ENCODE measurements around the gene CLDN18. TPM values are rescaled to one million over a fixed set of nuclear protein-coding genes. Genes with fewer than 3 reads are reported as not detected.

Gene CLDN18
- total RNA-seq, 1 donor from 2014 or later, result not detected

- DNase-seq (ENCODE audit: low spot score), result no peak
- no peaks in the 10 kb centered on the region for H3K27me3 Mint-ChIP-seq (ENCODE audit: low read depth)
- TF ChIP-seq CTCF (IDR thresholded peaks at IDR 0.05), result no peak
- no peaks in the 10 kb centered on the region for H3K9me3 Mint-ChIP-seq (ENCODE audit: low read depth)
- no peak overlapping the region for H3K27ac Mint-ChIP-seq (ENCODE audit: unreplicated experiment)
- H3K4me1 Mint-ChIP-seq (ENCODE audit: low read depth), result no peaks in the 10 kb centered on the region
- peaks cover 13% of the 10 kb centered on the region for H3K36me3 Mint-ChIP-seq (ENCODE audit: low read depth)
- no peak overlapping the region for H3K4me3 Mint-ChIP-seq (ENCODE audit: unreplicated experiment)
Measured at GRCh38 chr3:138032567-138032966, 22.6 kb downstream of the CLDN18 start.

- no peak overlapping the region for H3K4me3 Mint-ChIP-seq (ENCODE audit: unreplicated experiment)
- peaks cover 14% of the 10 kb centered on the region for H3K36me3 Mint-ChIP-seq (ENCODE audit: low read depth)
- TF ChIP-seq CTCF (IDR thresholded peaks at IDR 0.05), result no peak
- no peak for DNase-seq (ENCODE audit: low spot score)
- no peak overlapping the region for H3K27ac Mint-ChIP-seq (ENCODE audit: unreplicated experiment)
- no peaks in the 10 kb centered on the region for H3K4me1 Mint-ChIP-seq (ENCODE audit: low read depth)
- no peaks in the 10 kb centered on the region for H3K9me3 Mint-ChIP-seq (ENCODE audit: low read depth)
- H3K27me3 Mint-ChIP-seq (ENCODE audit: low read depth), result no peaks in the 10 kb centered on the region
Measured at GRCh38 chr3:138033202-138033691, 23.3 kb downstream of the CLDN18 start.

GRCh38 chr3:138034918-138035317, 25.0 kb downstream of the CLDN18 start:
- Mint-ChIP-seq H3K27ac (ENCODE audit: unreplicated experiment) (no peak overlapping the region), H3K36me3 (ENCODE audit: low read depth) (peaks cover 11% of the 10 kb centered on the region), H3K4me1 (ENCODE audit: low read depth) (no peaks in the 10 kb centered on the region), H3K27me3 (ENCODE audit: low read depth) (no peaks in the 10 kb centered on the region), H3K4me3 (ENCODE audit: unreplicated experiment) (no peak overlapping the region), H3K9me3 (ENCODE audit: low read depth) (no peaks in the 10 kb centered on the region)
- no peak for TF ChIP-seq CTCF (IDR thresholded peaks at IDR 0.05)
- no peak for DNase-seq (ENCODE audit: low spot score)

GRCh38 chr3:138036572-138036971, 26.6 kb downstream of the CLDN18 start:
- Mint-ChIP-seq H3K27me3 (ENCODE audit: low read depth) (no peaks in the 10 kb centered on the region), H3K36me3 (ENCODE audit: low read depth) (peaks cover 13% of the 10 kb centered on the region), H3K4me3 (ENCODE audit: unreplicated experiment) (no peak overlapping the region), H3K4me1 (ENCODE audit: low read depth) (no peaks in the 10 kb centered on the region), H3K27ac (ENCODE audit: unreplicated experiment) (no peak overlapping the region), H3K9me3 (ENCODE audit: low read depth) (no peaks in the 10 kb centered on the region)
- TF ChIP-seq CTCF (IDR thresholded peaks at IDR 0.05), result no peak
- no peak for DNase-seq (ENCODE audit: low spot score)

GRCh38 chr3:138038725-138039462, 28.9 kb downstream of the CLDN18 start:
- H3K27me3 Mint-ChIP-seq (ENCODE audit: low read depth), result no peaks in the 10 kb centered on the region
- no peak overlapping the region for H3K27ac Mint-ChIP-seq (ENCODE audit: unreplicated experiment)
- no peaks in the 10 kb centered on the region for H3K9me3 Mint-ChIP-seq (ENCODE audit: low read depth)

More at GRCh38 chr3:138038725-138039462, 28.9 kb downstream of the CLDN18 start:
- no peak for TF ChIP-seq CTCF (IDR thresholded peaks at IDR 0.05)
- Mint-ChIP-seq H3K4me3 (ENCODE audit: unreplicated experiment) (no peak overlapping the region), H3K36me3 (ENCODE audit: low read depth) (peaks cover 11% of the 10 kb centered on the region), H3K4me1 (ENCODE audit: low read depth) (peaks cover 21% of the 10 kb centered on the region)
- DNase-seq (ENCODE audit: low spot score), result no peak

Measured in chondrocyte (in vitro differentiated cells).